Activated naive CD8-positive, alpha-beta T cell (primary cell): ENCODE data around the gene SVOPL.

ENCODE experiments used
- H3K27ac Mint-ChIP-seq: one replicate; pipeline ENCODE4 v1.8.0; 2021; ENCODE audit warnings: mixed read lengths
- H3K27me3 Mint-ChIP-seq: one replicate; pipeline ENCODE4 v1.8.0; 2021; ENCODE audit warnings: mixed read lengths
- H3K36me3 Mint-ChIP-seq: one replicate; pipeline ENCODE4 v1.8.0; 2021; ENCODE audit warnings: mixed read lengths
- H3K4me1 Mint-ChIP-seq: one replicate; pipeline ENCODE4 v1.8.0; 2021; ENCODE audit warnings: low read depth, mixed read lengths
- H3K4me3 Mint-ChIP-seq: one replicate; pipeline ENCODE4 v1.8.0; 2021; ENCODE audit warnings: mild to moderate bottlenecking, mixed read lengths
- H3K9me3 Mint-ChIP-seq: one replicate; pipeline ENCODE4 v1.8.0; 2021; ENCODE audit warnings: low read depth, mixed read lengths

The SVOPL gene

GRCh38 chr7:138657854-138658386, 43.2 kb downstream of the SVOPL start:
- H3K27ac Mint-ChIP-seq, result no peak overlapping the region
- no peaks in the 10 kb centered on the region for H3K4me1 Mint-ChIP-seq
- no peak overlapping the region for H3K4me3 Mint-ChIP-seq
- no peaks in the 10 kb centered on the region for H3K27me3 Mint-ChIP-seq
- no peaks in the 10 kb centered on the region for H3K9me3 Mint-ChIP-seq
- H3K36me3 Mint-ChIP-seq, result no peaks in the 10 kb centered on the region

- Mint-ChIP-seq H3K36me3 (no peaks in the 10 kb centered on the region), H3K27me3 (no peaks in the 10 kb centered on the region), H3K27ac (no peak overlapping the region), H3K9me3 (no peaks in the 10 kb centered on the region), H3K4me1 (no peaks in the 10 kb centered on the region), H3K4me3 (no peak overlapping the region)
These were observed 44.2 kb downstream of the SVOPL start for GRCh38 chr7:138656952-138657351.

- no peaks in the 10 kb centered on the region for H3K4me1 Mint-ChIP-seq
- H3K27me3 Mint-ChIP-seq, result no peaks in the 10 kb centered on the region
- no peaks in the 10 kb centered on the region for H3K9me3 Mint-ChIP-seq
- H3K36me3 Mint-ChIP-seq, result no peaks in the 10 kb centered on the region
- no peak overlapping the region for H3K4me3 Mint-ChIP-seq
- H3K27ac Mint-ChIP-seq, result no peak overlapping the region
These were observed 46.5 kb downstream of the SVOPL start for GRCh38 chr7:138654616-138655015.

GRCh38 chr7:138649506-138649905, 51.7 kb downstream of the SVOPL start:
- Mint-ChIP-seq H3K4me1 (no peaks in the 10 kb centered on the region), H3K27ac (no peak overlapping the region), H3K36me3 (no peaks in the 10 kb centered on the region), H3K4me3 (no peak overlapping the region), H3K9me3 (no peaks in the 10 kb centered on the region), H3K27me3 (no peaks in the 10 kb centered on the region)

- no peaks in the 10 kb centered on the region for H3K9me3 Mint-ChIP-seq
- no peak overlapping the region for H3K4me3 Mint-ChIP-seq
- H3K27ac Mint-ChIP-seq, result no peak overlapping the region
- no peaks in the 10 kb centered on the region for H3K27me3 Mint-ChIP-seq
- no peaks in the 10 kb centered on the region for H3K36me3 Mint-ChIP-seq
- H3K4me1 Mint-ChIP-seq, result no peaks in the 10 kb centered on the region
These were observed 55.9 kb downstream of the SVOPL start for GRCh38 chr7:138645284-138645683.

GRCh38 chr7:138632826-138633602, 68.1 kb downstream of the SVOPL start:
- no peaks in the 10 kb centered on the region for H3K36me3 Mint-ChIP-seq
- peaks cover 23% of the 10 kb centered on the region for H3K4me1 Mint-ChIP-seq
- H3K27ac Mint-ChIP-seq, result no peak overlapping the region
- no peak overlapping the region for H3K4me3 Mint-ChIP-seq
- no peaks in the 10 kb centered on the region for H3K9me3 Mint-ChIP-seq
- H3K27me3 Mint-ChIP-seq, result no peaks in the 10 kb centered on the region

- H3K9me3 Mint-ChIP-seq, result no peaks in the 10 kb centered on the region
- H3K4me1 Mint-ChIP-seq, result peaks cover 23% of the 10 kb centered on the region
- H3K27ac Mint-ChIP-seq, result no peak overlapping the region
- no peaks in the 10 kb centered on the region for H3K36me3 Mint-ChIP-seq
- H3K4me3 Mint-ChIP-seq, result no peak overlapping the region
- H3K27me3 Mint-ChIP-seq, result no peaks in the 10 kb centered on the region
These were observed 68.8 kb downstream of the SVOPL start for GRCh38 chr7:138632384-138632783.

- H3K9me3 Mint-ChIP-seq, result no peaks in the 10 kb centered on the region
- H3K27me3 Mint-ChIP-seq, result no peaks in the 10 kb centered on the region
- H3K4me3 Mint-ChIP-seq, result no peak overlapping the region
- H3K27ac Mint-ChIP-seq, result no peak overlapping the region
- H3K36me3 Mint-ChIP-seq, result no peaks in the 10 kb centered on the region
- H3K4me1 Mint-ChIP-seq, result peaks cover 44% of the 10 kb centered on the region
These were observed 71.0 kb downstream of the SVOPL start for GRCh38 chr7:138630059-138630610.

GRCh38 chr7:138627361-138627760, 73.8 kb downstream of the SVOPL start:
- H3K4me1 Mint-ChIP-seq, result peaks cover 47% of the 10 kb centered on the region
- peak overlapping the region; percentile 28 for H3K27ac Mint-ChIP-seq
- H3K9me3 Mint-ChIP-seq, result no peaks in the 10 kb centered on the region
- no peaks in the 10 kb centered on the region for H3K27me3 Mint-ChIP-seq
- no peaks in the 10 kb centered on the region for H3K36me3 Mint-ChIP-seq
- H3K4me3 Mint-ChIP-seq, result no peak overlapping the region

GRCh38 chr7:138626846-138627245, 74.3 kb downstream of the SVOPL start:
- Mint-ChIP-seq H3K27ac (peak overlapping the region; percentile 28), H3K27me3 (no peaks in the 10 kb centered on the region), H3K4me3 (no peak overlapping the region), H3K36me3 (no peaks in the 10 kb centered on the region), H3K9me3 (no peaks in the 10 kb centered on the region), H3K4me1 (peaks cover 45% of the 10 kb centered on the region)

- H3K36me3 Mint-ChIP-seq, result no peaks in the 10 kb centered on the region
- H3K4me1 Mint-ChIP-seq, result peaks cover 45% of the 10 kb centered on the region
- peak overlapping the region; percentile 62 for H3K4me3 Mint-ChIP-seq
- H3K27ac Mint-ChIP-seq, result peak overlapping the region; percentile 79
- H3K9me3 Mint-ChIP-seq, result no peaks in the 10 kb centered on the region
- no peaks in the 10 kb centered on the region for H3K27me3 Mint-ChIP-seq
These were observed 75.3 kb downstream of the SVOPL start for GRCh38 chr7:138625849-138626230.

GRCh38 chr7:138625084-138625848, 75.9 kb downstream of the SVOPL start:
- Mint-ChIP-seq H3K27ac (peak overlapping the region; percentile 79), H3K27me3 (no peaks in the 10 kb centered on the region), H3K4me1 (peaks cover 42% of the 10 kb centered on the region), H3K4me3 (peak overlapping the region; percentile 62), H3K36me3 (no peaks in the 10 kb centered on the region), H3K9me3 (no peaks in the 10 kb centered on the region)

GRCh38 chr7:138622841-138623240, 78.3 kb downstream of the SVOPL start:
- H3K27me3 Mint-ChIP-seq, result no peaks in the 10 kb centered on the region
- no peak overlapping the region for H3K27ac Mint-ChIP-seq
- no peak overlapping the region for H3K4me3 Mint-ChIP-seq
- no peaks in the 10 kb centered on the region for H3K9me3 Mint-ChIP-seq
- H3K36me3 Mint-ChIP-seq, result no peaks in the 10 kb centered on the region
- peaks cover 34% of the 10 kb centered on the region for H3K4me1 Mint-ChIP-seq

- H3K4me1 Mint-ChIP-seq, result peaks cover 2% of the 10 kb centered on the region
- no peak overlapping the region for H3K4me3 Mint-ChIP-seq
- H3K27ac Mint-ChIP-seq, result no peak overlapping the region
These were observed 82.2 kb downstream of the SVOPL start for GRCh38 chr7:138618933-138619332.

GRCh38 chr7:138618506-138618905, 82.7 kb downstream of the SVOPL start:
- H3K4me3 Mint-ChIP-seq, result no peak overlapping the region
- no peaks in the 10 kb centered on the region for H3K36me3 Mint-ChIP-seq
- no peaks in the 10 kb centered on the region for H3K9me3 Mint-ChIP-seq
- H3K27ac Mint-ChIP-seq, result no peak overlapping the region
- peaks cover 5% of the 10 kb centered on the region for H3K4me1 Mint-ChIP-seq
- H3K27me3 Mint-ChIP-seq, result no peaks in the 10 kb centered on the region

More at GRCh38 chr7:138618933-138619332, 82.2 kb downstream of the SVOPL start:
- H3K9me3 Mint-ChIP-seq, result no peaks in the 10 kb centered on the region
- no peaks in the 10 kb centered on the region for H3K36me3 Mint-ChIP-seq
- no peaks in the 10 kb centered on the region for H3K27me3 Mint-ChIP-seq
